GM19099 (cell line): ENCODE data around the gene GSN.

Source experiments
- POLR2A ChIP-seq: IDR thresholded peaks from 3 replicates; pipeline ENCODE4 v1.6.1; 2011; ENCODE audit warnings: low read depth; ENCODE audit not compliant: insufficient read length; ENCODE audit errors: extremely low read depth

Gene GSN

DNA sequence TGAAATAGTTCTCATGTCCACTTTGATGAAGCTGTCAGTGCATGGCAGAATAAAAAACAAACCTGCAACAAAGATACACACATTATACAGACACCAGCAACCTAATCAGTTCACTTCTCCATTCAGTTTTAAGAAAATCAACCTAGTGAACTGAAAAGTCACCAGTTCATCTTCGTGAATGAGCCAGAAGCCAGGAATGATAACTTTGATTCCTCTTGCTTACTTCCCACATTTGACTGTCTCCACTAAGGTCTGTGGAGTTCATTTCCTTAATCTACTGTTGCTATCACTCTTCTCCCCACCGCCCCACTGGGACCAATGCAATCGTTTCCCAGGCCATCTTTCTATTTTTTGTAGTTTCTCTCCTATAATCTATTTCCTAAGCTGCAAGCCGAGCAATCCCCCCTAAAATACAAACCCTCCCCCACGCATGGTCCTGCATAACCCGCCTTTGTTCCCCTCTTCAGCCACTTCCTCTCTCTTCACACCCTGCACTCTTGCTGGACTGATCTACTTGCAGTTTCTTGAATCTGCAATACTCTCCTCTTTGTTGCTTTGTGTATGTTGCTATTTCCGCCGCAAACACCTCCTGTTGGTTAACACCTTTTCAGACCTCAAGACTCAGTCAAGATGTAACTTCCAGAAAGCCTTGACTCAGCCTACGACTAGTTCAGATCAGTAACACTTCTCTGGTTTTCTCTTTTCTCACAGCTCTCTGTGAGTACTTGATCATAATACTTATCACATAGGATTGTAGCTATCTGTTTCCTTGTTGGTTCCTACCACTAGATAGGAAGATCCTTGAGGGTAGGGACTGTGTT is 85.5 kb downstream of the GSN start:
- TF ChIP-seq POLR2A: no peak

DNA sequence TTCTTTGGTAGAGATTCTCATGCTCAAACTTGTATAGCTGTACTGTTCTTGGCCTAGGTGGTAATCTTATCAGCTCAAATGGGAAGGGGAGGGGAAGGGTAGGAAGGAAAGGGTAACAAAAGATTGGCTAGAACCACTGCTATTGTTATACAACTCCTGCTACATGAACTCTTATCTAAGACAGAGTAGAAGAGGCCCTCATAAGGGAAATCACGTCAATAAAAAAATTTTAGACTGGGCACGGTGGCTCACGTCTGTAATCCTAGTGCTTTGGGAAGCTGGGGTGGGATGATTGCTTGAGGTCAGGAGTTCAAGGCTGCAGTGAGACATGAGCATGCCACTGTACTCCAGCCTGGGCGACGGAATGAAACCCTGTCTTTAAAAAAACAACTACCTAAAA is 86.2 kb downstream of the GSN start:
- TF ChIP-seq POLR2A: no peak

DNA sequence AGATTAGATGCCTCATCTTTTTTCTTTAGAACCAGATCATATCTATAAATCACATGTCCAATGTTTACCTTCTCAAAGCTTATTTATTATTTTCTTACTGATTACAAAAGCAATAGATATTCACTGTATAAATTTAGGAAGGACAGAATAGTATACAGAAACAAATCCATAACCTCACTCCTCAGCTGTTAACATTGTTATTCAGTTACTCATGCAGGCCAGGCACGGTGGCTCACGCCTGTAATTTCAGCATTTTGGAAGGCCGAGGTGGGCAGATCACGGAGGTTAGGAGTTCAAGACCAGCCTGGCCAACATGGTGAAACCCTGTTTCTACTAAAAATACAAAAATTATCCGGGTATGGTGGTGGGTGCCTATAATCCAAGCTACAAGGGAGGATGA is 86.8 kb downstream of the GSN start:
- no peak for TF ChIP-seq POLR2A

DNA sequence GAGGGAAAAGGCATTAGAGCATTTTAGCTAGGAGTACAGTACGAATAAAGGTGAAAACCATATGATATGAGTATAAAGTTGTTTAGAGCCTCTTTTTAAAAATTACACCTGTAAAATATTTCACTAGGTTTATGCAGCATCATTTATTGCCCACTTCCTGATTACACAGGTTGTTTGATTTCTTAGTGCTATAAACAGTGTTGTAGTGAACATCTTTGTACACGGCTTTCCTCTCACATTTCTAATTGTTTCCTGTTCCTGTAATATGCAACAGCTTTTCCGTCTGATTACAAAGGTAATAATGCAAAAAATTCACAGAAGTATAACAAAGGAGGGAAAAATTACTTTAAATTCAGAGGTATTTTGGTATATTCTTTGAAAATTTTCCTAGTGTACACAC is 89.0 kb downstream of the GSN start:
- no peak for TF ChIP-seq POLR2A

DNA sequence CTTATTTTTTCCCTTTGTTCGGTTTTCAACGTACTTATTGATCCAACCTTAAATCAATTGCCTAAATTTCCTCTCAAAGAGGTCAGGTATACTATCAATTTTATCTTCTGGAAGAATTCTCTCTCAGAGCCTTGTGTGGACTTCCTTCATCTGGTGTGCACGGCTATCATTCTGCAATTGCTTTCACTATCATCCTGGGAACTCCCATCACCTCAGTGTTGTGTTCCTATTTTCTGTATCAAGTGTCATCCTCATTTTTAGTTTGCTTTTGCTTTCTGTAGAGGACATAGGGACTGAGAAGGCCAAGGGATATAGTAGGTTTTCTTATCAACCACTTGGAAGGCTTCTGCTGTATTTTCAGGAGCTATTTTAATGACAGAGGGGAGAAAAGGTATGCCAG is 90.8 kb downstream of the GSN start:
- no peak for TF ChIP-seq POLR2A

DNA sequence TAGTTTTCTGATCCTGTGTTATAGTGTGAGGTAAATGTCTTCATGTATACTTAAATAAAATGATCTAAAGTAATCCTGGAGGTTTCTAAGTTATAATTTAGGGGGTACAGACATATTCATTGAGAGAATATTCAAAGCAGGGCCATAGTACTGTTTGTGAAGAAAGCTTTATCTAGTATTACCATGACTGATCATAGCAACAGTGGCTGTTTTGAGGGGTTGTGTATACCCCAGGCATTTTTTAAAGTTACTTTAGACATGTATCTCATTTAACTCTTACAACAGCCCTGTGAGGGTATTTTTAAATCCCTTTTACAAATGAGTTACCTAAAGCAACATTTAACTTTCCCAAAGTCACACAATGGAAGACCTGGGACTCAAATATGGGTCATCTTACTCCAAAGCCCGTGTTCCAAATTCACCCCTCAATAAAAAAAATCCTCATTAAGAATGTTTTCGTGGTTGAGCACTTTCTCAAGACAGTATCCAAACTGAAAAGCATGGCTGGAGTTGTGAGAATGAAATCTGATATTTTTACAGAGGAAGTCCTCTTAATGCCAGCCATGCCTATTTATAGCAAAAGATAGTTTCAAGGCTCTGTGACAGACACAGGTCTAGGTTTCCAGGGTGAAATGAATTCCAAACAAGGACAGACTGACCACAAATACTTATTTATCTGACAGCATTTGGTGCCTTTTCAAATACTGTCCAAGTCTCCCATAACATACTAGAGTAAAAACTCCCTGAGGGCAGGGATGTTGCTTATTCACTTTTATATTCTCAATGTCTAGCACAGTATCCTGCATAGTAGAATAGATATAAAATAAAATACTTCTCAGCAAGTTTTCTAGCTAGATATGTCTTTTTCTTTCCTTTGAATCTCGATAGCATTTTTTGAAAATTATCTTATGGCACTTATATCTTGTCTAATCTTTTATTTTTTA is 91.7 kb downstream of the GSN start:
- TF ChIP-seq POLR2A: no peak

DNA sequence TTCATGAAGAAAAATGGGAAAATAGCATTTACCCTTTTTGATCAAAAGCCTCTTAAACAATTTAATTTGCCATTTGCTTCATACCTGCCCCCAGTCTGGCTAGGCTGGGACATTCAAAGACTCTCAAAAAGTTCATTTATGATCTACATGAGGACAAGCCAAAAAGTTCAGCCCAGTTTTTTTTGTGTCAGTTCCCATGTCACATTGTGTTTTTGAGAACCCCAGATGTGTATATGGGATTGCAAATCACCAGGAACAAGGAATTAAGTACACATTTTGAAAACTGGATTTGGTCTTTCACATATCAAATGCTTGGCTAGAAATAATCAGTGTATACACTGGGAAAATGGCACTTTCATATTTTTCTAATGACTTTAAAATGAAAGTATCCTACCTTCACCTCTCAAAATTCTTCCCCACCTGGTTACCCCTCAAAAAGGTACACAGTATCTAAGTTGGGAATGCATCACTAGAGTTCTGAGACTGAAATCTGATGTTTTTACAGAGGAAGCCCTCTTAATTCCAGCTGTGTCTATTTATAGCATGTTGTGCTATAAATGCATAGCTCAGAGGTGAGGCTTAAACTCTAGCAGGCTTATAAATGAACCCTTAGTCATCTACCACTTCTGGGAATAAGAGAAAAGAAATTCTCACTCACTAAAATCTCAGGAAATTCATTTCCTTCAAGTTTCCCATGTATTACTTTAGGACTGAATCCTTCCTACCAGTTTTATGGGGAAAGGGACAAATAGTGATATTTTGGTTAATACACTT is 92.8 kb downstream of the GSN start:
- TF ChIP-seq POLR2A: no peak

DNA sequence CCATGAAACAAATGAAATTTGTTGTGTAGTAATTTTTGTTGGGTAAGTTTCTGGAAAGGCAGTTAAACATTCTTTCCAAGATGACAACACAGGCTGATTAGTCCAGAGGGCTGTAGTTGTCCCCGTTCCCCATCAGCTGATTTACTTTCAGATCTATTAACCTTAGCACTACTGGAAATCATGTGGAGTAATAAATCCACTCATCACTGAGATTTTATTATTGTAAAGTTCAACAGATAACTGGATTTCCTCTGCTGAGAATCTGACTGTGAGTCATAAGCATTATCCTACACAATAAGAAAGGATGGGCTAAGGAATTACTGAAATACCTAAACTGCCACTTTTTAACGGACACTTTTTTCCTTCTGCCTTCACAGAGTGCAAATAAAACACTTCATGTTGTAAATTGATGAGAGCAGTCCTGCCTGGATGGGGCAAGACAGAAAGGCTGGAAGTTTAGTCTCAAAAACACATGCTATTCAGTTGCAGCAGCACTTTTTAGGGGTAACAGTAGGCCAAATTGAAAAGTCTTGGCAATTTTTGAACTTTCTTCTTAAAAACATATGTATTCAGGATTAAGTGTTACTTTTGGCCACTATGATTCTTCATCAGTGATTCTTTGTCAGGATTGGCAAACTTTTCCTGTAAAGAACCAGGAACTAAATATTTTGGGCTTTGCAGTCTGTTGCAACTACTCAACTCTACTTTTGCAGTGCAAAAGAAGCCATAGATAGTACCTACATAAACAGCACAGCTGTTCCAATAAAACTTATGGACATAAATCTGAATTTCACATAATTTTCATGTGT is 95.1 kb downstream of the GSN start:
- TF ChIP-seq POLR2A: no peak

DNA sequence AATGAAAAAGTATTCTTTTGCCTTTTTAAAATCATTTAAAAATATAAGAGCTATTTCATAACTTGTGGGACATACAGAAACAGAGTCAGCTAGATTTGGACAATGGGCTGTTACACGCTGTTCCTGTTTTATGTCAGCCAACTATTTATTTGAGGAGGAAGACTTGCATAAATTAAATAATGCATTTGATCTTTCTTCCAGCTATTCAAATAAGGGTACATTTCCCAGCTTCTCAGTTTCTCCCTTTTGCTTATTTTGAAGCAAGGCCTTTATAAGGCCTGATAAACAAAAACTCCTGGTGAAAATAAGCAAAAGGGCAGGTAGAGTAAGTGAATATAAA is 95.6 kb downstream of the GSN start:
- TF ChIP-seq POLR2A: no peak

DNA sequence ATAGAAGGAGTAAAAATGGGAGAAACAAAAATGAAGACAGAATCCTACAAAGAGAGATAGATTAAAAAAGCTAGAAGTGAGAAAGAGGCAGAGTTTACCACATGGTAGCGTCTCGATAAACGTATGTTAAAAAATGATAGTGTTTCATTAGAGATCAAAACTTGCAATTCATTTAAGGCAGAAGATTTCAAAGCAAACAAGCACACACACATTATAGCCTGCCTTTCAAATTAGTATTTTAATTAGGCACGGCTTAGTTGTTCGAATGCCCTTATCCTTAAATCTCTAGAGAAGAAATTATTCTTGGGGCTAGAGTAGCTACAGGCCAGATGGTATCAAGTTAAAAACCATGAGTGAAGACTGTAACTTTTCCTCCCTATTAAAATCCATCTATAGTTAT is 96.1 kb downstream of the GSN start:
- no peak for TF ChIP-seq POLR2A

DNA sequence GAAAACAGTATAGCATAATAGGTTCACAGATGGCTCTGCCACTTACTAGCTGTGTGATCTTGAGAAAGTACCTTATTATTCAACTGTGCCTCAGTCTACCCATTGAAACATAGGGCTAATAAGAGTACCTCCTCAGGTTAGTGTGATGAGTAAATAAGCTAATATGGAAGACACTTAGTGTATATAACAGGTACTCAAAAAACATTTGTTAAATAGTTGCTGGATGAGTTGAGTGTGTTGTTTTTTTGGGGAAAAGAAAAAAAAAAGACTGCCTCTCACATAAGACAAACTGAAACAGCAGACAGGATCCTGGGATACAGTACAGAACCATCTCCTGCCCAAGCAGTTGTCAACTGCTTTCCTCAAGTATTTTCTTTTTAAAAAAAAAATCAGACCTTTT is 96.9 kb downstream of the GSN start:
- no peak for TF ChIP-seq POLR2A

DNA sequence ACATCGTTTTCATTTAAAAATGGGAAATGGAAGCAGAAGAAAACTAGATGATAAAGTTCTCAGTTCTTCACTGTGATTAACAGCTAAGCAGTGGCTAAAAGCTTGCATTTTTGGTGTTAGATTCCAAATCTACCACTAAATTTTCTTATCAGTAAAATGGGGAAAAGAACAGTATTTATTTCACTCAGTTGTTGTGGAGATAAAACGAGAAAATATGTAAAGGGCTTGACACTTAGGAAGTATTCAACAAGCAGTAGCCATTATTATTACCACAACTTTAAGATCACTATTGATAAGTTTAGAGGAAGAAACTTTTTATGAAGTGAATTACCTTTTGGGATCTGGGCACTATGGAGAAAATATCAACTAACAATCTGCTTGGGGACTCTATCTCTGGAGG is 97.6 kb downstream of the GSN start:
- TF ChIP-seq POLR2A: no peak

DNA sequence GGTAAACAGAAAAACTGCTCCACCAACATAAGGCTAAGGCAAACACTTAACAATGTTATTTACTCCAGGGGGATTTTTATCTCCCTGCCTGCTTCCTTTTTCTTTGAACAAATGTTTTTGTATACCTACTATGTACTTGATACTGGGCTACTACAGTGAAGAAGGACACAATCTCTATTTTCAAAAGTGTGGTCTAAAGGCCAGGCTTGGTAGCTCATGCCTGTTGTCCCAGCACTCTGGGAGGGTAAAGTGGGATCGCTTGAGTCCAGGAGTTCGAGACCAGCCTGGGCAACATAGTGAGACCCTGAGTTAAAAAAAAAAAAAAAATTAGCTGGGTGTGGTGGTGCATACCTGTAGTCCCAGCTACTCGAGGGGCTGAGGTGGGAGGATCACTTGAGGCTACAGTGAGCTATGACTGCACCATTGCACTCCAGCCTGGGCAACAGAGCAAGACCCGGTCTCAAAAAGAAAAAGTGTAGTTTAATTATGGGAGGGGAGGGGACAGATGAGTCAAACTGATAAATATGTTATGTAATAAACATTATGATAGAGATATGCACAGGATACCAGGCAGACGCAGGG is 98.7 kb downstream of the GSN start:
- TF ChIP-seq POLR2A: no peak
